GM18873 (cell line): ENCODE measurements around the gene ZNF581.

ENCODE experiments used
- ATAC-seq: cut with Tn5 transposase; IDR thresholded peaks from one replicate; pipeline ENCODE4 v1.9.1; 2021; ENCODE audit warnings: mild to moderate bottlenecking, moderate library complexity, moderate number of reproducible peaks; ENCODE audit not compliant: unreplicated experiment, low FRiP score

Gene ZNF581

GRCh38 chr19:55660404-55660803 lies 17.0 kb downstream of the ZNF581 start:
- ATAC-seq, result no peak

- no peak for ATAC-seq
Measured at GRCh38 chr19:55660991-55661390, 17.5 kb downstream of the ZNF581 start.

GRCh38 chr19:55661826-55662225 lies 18.4 kb downstream of the ZNF581 start:
- no peak for ATAC-seq

- no peak for ATAC-seq
Measured at GRCh38 chr19:55663846-55664536, 20.5 kb downstream of the ZNF581 start.

GRCh38 chr19:55666343-55667005 lies 23.0 kb downstream of the ZNF581 start:
- no peak for ATAC-seq

- no peak for ATAC-seq
Measured at GRCh38 chr19:55667006-55667381, 23.5 kb downstream of the ZNF581 start.

GRCh38 chr19:55667511-55667910 lies 24.1 kb downstream of the ZNF581 start:
- ATAC-seq, result no peak

GRCh38 chr19:55667958-55668357 lies 24.5 kb downstream of the ZNF581 start:
- no peak for ATAC-seq

- ATAC-seq, result no peak
Measured at GRCh38 chr19:55668603-55669348, 25.3 kb downstream of the ZNF581 start.

- no peak for ATAC-seq
Measured at GRCh38 chr19:55669418-55670279, 26.2 kb downstream of the ZNF581 start.

GRCh38 chr19:55670280-55671053 lies 27.0 kb downstream of the ZNF581 start:
- ATAC-seq, result no peak

GRCh38 chr19:55671054-55671378 lies 27.6 kb downstream of the ZNF581 start:
- no peak for ATAC-seq

- no peak for ATAC-seq
Measured at GRCh38 chr19:55672418-55672817, 29.0 kb downstream of the ZNF581 start.

- no peak for ATAC-seq
Measured at GRCh38 chr19:55673465-55673864, 30.0 kb downstream of the ZNF581 start.

- ATAC-seq, result no peak
Measured at GRCh38 chr19:55673889-55674288, 30.4 kb downstream of the ZNF581 start.

- no peak for ATAC-seq
Measured at GRCh38 chr19:55674459-55674840, 31.0 kb downstream of the ZNF581 start.

GRCh38 chr19:55674841-55675660 lies 31.6 kb downstream of the ZNF581 start, which contains the start of gene EPN1:
TSS of gene EPN1 (plus strand) at chr19:55675226. CDS start at chr19:55678628, 3,402 bp downstream.
- ATAC-seq, result no peak

- ATAC-seq, result no peak
Measured at GRCh38 chr19:55675661-55676354, 32.4 kb downstream of the ZNF581 start.
